ENCODE measurements around the gene LTV1.

The LTV1 gene

GRCh38 chr6:143885116-143885515 is 42.0 kb downstream of the LTV1 start:
- DNase-seq (ENCODE audit: low read depth, low spot score): no peak

GRCh38 chr6:143894655-143895054 is 51.5 kb downstream of the LTV1 start:
- no peak for DNase-seq (ENCODE audit: low read depth, low spot score)

- DNase-seq (ENCODE audit: low read depth, low spot score): no peak
Measured at GRCh38 chr6:143896126-143896860, 53.2 kb downstream of the LTV1 start.

DNA sequence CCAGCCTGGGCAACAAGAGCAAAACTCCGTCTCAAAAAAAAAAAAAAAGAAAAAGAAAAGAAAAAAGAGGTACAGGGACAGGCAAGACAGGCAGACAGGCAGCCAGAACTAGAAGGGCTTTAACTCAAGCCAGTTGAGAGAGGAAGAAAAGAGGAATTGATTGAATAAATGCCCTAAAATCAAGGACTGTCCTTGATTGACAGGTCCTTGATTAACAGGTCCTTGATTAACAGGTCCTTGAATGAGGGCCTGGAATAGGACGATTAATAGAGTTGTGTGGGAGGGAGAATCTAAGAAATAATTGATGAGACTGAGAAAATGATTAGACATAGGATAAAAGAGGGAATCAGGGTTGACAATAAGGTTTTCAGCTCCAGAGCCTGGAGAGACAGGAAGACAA is 57.2 kb downstream of the LTV1 start:
- DNase-seq (ENCODE audit: low read depth, low spot score): no peak

DNA sequence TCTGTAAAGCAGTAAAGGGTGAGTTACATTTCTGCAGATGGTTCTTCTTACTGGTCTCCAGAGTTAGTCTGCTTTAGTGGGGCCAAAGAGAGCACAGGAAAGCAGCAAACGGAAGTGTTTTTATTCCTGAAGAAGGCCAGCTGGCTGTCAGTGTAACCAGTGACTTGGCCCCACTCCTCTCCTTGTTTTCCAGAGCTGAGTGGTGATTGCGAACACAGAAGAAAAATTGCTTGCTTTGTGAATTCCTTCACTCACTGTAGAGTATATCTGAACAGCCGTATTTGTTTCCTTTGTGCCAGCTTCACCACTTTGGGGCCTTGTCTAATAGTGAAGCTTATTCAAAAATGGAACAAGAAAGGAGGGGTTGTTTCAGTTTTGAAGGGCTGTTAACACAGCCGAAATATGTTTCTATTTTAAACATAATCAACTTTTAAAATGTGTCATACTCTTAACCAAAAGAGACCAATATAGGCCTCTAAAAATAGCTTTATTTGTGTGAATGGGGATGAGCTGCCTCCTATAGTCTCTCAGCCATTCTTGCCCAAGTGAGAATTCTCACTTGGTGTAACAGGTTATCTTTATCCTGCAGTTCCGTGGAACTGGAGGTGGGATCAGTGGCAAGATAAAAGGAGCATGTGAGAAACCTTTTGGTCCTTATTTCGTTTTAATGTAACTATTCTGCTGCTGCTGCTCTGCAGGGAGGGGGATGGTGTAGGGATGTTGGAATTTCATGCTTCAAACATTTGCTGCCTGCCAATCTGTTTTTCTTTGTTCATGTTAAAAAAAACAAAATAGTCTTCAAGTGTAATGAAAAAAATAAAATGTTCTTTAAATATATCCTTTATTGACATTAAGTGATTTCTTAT is 59.0 kb downstream of the LTV1 start:
- DNase-seq (ENCODE audit: low read depth, low spot score): no peak

DNA sequence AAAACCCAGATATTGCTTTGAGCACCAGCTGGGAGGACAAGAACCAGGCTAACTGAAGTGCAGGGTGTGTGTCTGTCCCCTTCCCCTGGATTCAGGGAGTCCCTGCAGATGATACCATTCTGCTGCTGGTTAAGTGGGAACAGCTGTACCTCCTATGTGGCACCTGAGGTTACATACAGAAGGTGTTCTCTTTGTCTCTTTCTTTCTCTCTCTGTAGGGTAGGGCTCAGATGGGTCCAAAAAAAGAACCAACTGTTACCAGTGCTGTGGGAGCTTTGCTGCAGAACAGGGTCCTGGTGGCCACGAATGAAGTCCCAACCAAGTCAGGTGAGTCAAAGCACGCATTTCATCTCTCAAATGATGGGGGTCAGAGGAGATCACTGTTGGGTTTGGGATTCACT is 59.7 kb downstream of the LTV1 start:
- DNase-seq (ENCODE audit: low read depth, low spot score): no peak

GRCh38 chr6:143911028-143911427 is 67.9 kb downstream of the LTV1 start:
- no peak for DNase-seq (ENCODE audit: low read depth, low spot score)

DNA sequence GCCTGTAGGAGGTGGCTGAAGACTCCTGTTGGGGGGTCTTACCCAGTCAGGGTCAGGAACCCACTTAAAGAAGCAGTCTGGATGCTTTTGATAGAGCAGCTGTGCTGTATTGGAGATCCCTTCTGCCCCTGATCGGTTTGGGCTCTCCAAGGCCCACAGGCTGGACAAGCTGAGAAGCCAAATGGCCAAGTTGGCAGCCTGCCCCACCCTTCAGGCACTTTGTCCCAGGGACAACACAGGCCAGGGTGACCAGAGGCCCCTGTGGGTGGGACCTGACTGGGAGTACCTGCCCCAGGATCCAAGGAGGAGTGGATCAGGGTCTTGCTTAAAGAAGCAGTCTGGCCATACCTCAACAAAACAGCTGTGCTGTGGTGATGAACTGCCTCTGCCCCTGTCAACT is 69.5 kb downstream of the LTV1 start:
- DNase-seq (ENCODE audit: low read depth, low spot score): no peak
